C4-2B (cell line): ENCODE data around the gene GFRA1.

ENCODE experiments used
- CTCF ChIP-seq: fragments of 450-650 bp; conservative IDR thresholded peaks from 2 replicates; pipeline ENCODE4 v1.5.1; 2017; ENCODE audit warnings: mild to moderate bottlenecking
- ZFX ChIP-seq: fragments of 450-650 bp; IDR thresholded peaks from 2 replicates; pipeline ENCODE4 v1.6.1; 2017

- TF ChIP-seq CTCF (no peak), ZFX (no peak)
Measured at GRCh38 chr10:116039612-116040011, 233.4 kb downstream of the GFRA1 start.
